DMS153 (cell line): Measurements from ENCODE around the gene THSD7A.
"Not testable (repeated sequence)": the region's sequence is repeated elsewhere in the genome, so short reads cannot be mapped to it uniquely, and the experiment has no call there.

Experiments used
- DNase-seq: peaks from one replicate; lab custom pipeline; 2025; lab: John Stamatoyannopoulos, UW

THSD7A gene

GRCh38 chr7:11457419-11457818 is 374.6 kb downstream of the THSD7A start:
- no peak for DNase-seq

DNA sequence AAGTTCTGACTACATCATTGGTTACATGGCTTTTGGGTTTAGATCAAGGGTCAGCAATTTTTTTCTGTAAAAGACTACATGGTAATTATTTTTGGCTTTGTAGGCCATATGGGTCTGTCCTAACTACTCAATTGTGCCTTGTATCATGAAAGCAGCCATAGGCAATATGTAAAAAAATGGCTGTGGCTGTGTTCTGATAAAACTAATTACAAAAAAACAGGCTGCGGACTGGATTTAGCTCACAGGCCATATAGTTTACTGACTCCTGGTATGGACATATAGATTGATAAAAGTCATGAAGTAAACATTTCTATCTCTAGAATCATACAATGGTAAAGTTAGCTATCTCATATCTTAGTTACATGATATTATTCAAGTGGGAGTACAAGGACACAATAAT is 375.4 kb downstream of the THSD7A start:
- no peak for DNase-seq

DNA sequence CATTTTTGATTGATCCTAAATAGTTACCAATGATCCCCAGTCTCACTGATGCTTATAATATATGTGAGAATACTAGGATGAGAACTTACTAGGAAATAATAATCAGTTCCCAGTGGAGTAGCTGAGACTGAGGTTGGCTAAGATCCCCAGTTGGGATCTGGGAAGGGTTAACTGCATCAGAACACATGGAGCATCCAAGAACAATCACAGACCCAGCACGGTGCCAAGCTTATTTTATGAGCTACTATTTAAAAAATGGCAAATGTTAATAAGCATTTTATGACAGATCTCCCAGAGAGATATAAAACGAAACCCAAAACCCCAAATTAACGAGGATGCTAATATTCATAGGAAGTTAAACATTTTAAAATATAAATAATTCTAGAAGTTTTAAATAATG is 379.5 kb downstream of the THSD7A start:
- DNase-seq = no peak

DNA sequence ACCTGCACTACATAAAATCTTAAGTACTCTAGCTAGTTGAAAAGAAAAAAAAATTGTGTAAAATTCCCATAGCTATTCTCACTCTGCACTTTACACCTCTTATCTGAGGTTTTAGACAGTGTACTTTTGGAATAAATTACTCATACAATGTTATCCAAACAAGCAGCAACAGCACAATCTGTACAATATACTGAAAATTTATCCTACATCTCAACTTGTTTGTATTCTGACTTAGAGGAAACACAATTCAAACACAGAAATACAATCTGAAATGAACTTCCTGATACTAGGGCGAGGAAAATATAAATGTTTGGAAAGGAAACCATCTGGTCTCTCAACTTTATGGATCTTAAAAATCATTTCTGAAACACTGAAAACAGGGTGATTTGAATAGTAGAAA is 381.7 kb downstream of the THSD7A start:
- peak; percentile 13 for DNase-seq

DNA sequence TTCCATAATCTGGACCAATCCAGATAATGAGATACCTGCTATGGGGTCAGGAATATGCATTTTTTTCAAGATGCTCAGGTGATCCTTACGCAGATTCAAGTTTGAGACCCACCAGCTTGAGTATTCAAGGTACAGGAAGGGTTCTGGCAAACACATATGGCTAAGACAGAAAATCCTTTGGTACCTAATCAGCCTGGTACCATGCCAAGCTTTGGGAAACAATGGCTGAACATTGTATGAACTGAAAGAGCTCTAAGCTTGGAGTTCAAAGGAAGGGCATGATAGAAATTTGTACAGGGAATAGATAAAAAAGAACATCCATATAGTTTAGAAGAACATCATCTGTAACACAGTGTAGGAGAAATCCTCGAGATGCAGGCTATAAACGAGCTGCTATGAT is 382.7 kb downstream of the THSD7A start:
- no peak for DNase-seq

GRCh38 chr7:11448323-11448722 is 383.7 kb downstream of the THSD7A start:
- no peak for DNase-seq

GRCh38 chr7:11447106-11447505 is 384.9 kb downstream of the THSD7A start:
- DNase-seq = no peak

GRCh38 chr7:11443934-11444333 is 388.1 kb downstream of the THSD7A start:
- DNase-seq = not testable (repeated sequence)

DNA sequence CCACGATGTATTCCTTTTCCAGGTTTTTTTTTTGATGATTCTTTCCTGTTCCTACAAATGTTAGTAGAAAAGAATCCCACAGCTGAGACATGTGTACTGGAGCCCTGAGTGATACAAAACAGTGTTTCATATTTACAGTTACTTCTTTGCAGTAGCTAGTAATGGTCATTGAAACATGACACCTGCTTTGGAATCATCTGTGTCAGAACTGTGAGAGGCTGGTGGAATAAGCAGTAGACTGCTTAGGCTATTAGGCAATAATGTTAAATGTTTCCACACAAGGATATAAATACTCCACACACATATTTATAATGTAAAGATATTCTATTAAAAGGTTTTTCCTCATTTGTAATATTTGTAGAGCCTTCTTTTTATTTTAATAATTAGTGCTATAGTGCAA is 394.0 kb downstream of the THSD7A start:
- peak; percentile 28 for DNase-seq

DNA sequence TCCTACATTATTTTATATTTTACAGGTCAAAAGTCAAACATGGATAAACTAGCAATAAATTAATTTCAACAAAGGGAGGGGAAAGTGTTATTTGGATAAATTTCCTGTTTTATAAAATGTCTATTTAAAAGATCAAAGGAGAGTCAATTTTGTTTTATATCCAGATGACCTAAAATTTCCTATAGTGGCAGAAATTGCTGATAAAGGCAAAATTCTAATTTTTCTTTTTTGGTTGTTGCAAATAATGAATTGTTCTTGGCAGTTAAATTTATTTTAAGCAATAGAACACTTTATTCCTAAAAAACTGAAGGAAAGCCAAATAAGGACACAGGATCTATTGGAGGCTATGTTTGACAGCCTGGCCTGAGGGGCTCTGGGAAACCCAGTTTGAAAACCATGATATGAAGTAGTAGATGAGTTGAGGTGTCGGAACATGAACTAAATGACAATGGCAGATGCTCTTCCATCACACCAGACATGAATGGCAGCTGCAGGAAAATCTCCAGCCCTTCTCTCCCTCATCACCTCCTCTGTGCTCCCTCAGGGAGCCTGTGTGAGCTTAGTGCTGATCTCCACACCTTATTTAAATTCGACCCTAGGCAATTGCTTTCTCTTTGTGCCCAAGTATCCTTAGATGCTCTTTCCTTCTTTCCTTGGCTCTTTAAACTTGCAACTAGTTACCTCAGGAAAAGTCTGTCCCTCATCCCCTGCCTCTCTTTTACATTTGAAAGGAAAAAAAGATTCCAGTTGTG is 395.0 kb downstream of the THSD7A start:
- no peak for DNase-seq

DNA sequence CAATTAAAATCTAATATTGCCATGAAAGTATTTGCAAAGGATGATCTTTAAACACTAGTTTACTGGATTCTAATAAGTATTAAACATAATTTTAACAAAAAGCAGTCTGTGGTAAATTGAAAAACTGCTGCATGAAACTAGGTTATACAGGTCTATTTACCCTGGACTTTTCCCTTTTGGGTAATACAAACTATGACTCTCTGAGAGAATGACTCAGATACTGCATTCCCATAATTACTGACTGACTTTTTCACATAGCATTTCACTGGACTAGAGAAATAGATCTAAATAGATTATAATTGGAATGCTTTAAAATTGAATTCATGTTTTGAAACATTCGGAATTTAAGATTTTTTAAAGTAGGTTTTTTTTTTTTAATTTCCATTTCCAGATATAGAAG is 395.7 kb downstream of the THSD7A start:
- no peak for DNase-seq

GRCh38 chr7:11434366-11434765 is 397.6 kb downstream of the THSD7A start:
- DNase-seq = no peak

GRCh38 chr7:11430841-11431240 is 401.2 kb downstream of the THSD7A start:
- no peak for DNase-seq

DNA sequence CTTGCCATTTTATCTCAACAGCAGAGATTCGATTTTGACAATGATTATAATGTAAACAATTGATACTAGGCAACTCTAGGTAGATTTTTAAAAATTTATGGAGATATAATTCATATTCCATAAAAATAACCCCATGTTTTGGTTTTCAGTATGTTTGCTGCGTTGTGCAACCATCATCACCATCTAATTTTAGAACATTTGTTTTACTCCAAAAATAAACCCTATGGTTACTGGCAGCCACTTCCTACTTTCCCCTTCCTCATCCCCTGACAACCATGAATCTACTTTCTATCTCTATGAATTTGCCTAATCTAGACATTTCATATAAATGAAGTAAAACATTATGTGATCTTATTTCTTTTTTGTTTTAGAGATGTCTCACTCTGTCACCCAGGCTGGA is 401.9 kb downstream of the THSD7A start:
- DNase-seq = no peak

- no peak for DNase-seq
Observed at GRCh38 chr7:11428877-11429581, 403.0 kb downstream of the THSD7A start.

DNA sequence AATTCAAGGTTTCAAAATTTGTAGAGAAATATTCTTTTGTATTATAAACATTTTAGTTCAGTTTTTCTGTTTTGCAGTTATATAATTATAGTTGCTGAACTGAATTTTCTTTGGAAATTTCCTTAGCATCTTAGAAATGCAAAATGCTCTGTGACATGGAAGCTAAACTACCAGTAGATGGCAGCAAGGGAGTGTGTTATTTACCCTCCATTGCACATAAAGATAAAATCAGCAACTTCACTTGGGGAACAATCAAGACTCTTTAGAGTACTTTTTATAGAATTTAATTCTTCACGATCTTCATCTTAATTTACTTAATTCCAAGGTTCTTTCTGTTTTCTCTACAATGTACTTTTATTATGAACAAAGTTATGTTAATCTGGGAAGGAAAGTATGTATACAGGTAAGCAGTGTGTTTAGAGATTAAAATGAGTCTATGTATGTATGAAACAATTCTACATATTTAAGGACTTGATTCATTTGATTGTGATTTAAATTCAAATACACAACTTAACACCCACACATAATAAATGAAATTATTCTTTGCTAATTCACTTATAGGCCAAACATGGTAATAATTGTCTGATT is 404.2 kb downstream of the THSD7A start:
- peak; percentile 66 for DNase-seq

- DNase-seq = no peak
Observed at GRCh38 chr7:11424006-11424405, 408.0 kb downstream of the THSD7A start.

DNA sequence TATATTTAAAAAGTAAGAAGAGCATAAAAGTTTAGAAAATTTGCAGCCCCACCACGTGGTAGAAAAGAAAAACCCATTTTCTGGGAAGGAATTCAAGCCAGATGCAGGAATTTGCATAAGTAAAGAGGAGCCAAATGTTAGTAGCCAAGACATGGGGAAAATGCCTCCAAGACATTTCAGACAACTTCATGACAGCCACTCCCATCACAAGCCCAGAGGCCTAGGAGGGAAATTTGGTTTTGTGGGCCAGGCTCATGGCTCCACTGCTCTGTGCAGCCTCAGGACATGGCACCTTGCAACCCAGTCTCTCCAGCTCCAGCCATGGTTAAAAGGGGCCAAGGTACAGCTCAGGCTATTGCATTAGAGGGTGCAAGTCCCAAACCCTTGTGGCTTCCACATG is 411.9 kb downstream of the THSD7A start:
- no peak for DNase-seq

DNA sequence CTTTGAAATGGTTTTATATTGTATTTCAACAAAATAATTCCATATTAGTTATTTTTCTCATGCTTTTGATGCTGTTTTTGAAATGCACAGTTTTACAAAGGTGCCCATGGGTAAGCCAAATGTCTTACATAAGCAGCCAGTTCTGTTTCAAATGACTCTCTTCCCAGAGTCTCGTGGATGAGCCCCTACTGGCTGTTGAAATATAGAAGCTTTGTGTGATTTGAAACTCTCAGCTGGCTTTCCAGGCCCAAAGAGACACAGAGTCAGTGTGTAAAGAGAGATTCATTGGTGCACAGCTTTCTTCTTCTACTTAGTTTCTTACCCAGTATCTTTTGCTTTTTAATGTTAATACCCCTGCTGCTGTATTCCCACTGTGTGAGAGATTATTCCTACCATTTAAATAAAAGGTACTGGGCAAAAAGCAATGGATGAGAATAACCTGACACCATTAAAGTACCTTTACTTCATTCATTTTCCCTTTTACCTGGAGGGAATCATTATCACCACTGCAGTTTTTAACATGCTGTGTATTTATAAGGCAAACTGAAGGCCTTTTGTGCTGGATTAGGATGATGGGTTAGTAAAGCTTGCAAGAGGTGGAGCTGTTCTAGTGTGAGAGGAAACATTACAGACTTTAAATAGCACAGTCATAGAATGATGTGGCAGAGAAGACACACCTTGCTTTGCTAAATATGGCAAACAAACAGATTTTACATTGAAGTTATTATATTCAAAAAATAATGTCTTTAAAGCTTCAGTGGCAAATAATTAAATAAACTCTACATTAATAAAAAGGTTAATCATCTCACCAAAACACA is 415.1 kb downstream of the THSD7A start:
- no peak for DNase-seq

- no peak for DNase-seq
Observed at GRCh38 chr7:11415101-11415500, 416.9 kb downstream of the THSD7A start.

- no peak for DNase-seq
Observed at GRCh38 chr7:11413901-11414300, 418.1 kb downstream of the THSD7A start.

GRCh38 chr7:11412036-11412435 is 420.0 kb downstream of the THSD7A start:
- DNase-seq = no peak
